Stimulated activated naive CD4-positive, alpha-beta T cell (primary cell): ENCODE measurements around the gene PRKAR1B.

Experiments used
- DNase-seq, 6 experiments: peaks; one replicate each; lab custom pipeline; 2025; lab: John Stamatoyannopoulos, UW

PRKAR1B gene

DNA sequence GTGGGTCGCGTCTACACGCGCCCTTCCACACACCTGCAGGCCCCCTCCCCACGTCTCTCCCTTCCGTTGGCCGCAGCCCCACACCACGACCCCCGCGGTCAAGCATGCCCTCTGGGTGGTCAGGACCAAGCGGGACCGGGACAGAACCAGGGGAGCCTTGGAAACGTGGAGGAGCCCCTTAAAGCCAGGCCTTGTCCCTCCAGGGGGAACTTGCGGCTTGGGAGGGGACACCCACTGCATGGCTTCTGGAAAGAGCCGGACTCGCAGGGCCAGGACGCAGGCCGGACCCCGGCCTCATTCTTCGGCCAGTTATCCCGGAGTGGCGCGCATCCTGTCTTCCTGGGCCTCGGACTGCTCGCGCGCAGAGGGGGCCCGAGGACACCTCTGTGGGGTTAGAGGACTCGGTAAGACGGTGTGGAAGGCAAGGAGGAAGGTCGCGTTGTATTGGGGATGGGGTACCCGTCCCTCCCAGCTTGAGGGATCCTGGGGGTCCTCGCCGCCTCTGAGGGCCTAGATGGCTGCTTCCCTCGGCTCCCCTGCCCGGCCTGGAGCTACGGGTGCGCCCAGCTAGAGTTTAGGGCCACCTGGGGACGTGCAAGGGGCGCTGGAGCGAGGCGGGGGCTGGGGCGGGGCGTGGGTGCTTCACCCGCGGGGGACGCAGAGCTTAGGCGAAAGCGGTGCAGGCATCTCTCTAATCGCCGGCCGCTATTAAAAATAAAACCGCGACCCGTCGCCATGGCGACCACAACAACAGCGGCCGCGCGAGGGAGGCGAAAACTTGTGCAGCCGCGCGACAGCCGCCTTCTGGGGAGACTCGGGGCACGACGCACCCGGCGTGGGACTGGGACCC is 205.6 kb downstream of the PRKAR1B start:
- peak in 1 of 6 experiments; percentile 14 for DNase-seq

DNA sequence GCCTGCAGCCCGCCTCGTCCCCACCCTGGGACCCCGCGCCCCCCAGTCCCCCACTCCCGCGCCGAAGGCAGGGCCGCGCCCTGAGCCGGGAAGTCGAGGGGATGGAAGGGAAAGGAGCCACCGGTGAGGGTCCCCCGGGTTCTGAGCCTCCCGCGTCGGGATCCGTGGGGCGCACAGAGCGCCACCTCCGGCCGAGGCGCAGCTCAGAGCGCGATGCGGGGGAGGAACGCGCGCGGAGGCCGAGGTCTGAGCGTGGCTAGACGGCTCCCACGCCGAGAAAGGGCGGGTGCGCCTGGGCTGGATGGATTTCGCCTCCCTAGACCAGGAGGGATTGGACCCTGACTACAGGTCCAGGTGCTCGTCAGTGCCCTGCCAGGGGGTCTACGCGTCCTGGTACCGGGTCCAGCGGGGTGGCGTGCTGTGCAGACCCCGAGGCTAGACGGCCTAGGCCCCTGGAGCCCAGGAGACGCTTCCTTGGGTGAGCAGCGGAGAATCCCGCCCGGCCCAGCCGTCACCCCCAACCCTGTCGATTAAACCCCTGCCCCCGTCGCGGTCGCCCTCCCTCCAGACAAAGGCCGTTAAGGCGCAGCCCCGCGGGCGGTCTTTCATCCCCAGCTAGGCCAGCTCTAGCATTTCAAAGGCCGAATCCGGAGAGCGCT is 206.4 kb downstream of the PRKAR1B start:
- peak in 1 of 6 experiments; percentile 14 for DNase-seq

DNA sequence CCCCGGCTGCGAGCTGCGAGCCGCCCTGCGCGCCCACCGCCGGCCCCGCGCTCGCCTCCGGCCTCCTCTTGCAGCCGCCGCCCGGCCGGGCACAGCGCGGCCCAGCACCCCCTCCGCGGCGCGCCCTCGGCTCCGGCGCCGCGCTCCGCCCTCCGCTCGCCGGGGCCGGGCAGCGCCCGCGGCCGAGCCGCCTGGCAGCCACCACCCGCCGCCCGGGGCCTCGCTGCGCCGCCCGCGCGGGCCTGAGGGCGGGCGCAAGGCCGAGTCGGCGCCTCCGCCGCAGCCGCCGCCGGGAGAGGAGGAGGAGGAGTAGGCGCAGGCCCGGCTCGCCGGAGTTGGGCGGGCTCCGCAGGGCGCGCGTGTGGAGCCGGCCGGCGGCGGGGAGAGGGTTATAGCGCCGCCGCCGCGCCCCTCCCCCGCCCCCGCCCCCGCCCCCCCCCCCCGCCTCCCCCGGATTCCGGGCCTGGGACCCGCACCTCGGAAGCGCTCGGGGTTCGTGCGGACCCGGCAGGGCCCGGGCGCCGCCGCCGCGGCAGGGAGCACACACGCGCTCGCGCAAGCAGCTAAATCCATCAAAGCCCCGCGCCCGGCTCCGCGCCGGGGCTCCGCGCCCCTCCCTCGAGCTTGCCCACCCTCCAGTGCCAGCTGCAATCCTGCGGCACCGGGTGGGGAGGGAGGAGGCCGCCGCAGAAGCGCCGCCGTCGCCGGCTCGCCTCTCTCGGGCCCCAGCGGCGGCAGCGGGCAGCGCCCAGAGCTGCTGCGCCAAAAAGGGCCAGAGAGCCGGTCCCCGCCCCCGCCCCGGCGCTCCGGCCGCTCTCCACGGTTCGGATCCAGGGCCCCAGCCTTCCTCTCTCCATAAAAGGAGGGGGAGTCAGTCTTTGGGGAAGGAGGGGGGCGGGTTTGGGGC is 207.3 kb downstream of the PRKAR1B start, which contains the start of gene PDGFA:
TSS of gene PDGFA (minus strand) at position 363 of the 907 bp plus-strand sequence. CDS start 845 bp downstream, outside the sequence.
- DNase-seq: peak in 1 of 6 experiments; percentile 8

- DNase-seq: peak in 2 of 6 experiments; percentile 12 to 45
Observed at GRCh38 chr7:518630-519483, 208.2 kb downstream of the PRKAR1B start.

DNA sequence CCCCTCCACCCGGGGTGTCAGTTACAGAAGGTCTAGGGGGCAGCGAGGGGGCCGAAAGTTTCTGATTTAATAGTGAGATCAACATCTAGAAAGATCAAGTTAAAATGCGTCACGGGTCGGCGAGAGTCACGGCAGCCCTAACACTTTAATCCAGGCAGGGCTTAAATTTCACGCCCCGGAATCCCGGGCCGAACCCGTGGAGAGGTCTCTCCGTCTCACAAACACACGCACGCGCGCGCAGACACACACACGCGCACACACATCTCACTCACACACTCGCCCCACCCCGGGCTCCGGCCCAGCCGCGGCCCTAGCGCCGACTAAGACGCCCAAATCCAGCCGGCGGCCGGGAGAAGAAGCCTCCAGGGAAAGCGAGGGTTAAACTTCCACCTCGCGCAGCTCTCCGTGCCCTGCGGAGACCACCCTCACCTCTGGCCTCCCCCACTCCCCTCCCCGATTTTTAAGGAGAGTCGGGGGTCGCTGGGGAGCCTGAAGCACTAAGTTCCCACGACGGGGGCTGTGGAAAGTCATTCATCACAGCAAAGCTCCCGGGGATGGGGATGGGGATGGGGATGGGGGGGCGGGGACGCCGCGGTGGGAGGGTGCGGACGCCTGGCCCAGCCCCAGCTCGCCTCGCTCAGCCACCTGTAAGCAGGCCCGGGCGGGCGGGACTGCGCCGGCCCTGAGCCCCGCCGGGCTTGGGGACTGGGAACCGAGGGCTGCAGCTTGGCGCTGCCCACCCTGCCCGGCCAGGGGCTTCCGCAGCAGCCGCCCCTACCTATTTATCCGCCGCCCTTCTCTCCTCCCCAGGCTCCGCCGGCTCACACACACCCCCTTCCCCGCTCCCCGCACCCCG is 209.1 kb downstream of the PRKAR1B start:
- DNase-seq: no peak

DNA sequence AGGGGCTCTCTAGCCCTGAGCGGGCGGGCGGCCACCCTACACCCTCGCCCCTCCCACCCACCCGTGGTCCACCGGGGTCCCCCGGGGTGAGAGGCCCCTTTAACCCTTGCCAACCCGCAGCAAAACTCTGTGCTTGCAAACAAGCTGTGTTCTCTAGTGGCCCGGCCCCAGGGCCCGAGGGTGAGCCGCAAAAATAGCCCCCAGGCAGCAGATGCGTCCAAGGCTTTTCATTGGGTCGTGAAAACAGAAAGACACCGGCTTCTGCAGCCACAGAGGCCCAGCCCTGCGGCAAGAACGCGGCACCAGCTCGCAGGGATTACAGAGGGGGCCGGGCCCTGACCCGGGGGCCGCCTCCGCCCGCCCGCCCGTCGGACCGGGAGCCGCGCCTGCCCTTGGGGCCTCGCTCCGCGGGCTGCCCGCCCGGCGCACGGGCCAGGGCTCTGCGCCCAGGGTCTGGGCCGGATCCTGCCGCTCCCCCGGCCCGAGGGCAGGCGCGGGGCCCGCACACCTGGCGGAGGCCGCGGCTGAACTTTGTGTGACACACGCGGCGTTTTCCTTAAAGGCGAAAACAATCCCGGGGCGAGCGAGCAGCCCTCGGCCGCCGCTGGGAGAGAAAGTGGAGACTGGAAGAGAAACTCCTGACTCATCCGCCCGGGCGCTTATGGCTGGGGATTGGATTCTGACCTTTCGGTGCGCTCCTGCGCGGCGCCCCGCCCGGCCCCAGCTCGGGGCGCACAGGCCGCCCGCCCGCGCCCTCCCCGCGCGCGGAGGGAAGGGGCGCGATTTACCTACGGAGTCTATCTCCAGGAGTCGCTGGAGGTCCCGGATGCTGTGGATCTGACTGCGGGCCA is 210.2 kb downstream of the PRKAR1B start:
- no peak for DNase-seq

DNA sequence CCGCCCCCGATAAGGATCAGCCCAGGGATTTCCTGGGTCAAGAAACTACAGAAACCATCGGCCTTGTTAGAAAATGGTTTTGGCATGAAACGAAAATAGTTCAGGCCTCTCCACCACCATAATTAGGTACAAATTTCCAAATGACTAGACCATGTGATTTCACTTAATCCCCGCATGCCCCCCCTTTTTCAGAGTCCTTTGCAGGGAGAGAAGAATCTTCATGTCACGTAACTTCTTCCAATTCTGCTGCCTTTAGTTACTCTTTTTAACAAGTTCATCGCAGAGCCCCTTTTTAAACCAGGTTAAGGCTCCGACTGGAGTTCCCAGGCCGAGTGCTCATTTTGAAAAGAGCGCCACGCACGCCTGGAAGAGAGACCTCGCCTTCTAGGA is 210.9 kb downstream of the PRKAR1B start:
- no peak for DNase-seq

GRCh38 chr7:515628-516027 is 211.5 kb downstream of the PRKAR1B start:
- DNase-seq: no peak

- DNase-seq: no peak
Observed at GRCh38 chr7:514651-515598, 212.2 kb downstream of the PRKAR1B start.

- DNase-seq: no peak
Observed at GRCh38 chr7:514242-514641, 212.8 kb downstream of the PRKAR1B start.

DNA sequence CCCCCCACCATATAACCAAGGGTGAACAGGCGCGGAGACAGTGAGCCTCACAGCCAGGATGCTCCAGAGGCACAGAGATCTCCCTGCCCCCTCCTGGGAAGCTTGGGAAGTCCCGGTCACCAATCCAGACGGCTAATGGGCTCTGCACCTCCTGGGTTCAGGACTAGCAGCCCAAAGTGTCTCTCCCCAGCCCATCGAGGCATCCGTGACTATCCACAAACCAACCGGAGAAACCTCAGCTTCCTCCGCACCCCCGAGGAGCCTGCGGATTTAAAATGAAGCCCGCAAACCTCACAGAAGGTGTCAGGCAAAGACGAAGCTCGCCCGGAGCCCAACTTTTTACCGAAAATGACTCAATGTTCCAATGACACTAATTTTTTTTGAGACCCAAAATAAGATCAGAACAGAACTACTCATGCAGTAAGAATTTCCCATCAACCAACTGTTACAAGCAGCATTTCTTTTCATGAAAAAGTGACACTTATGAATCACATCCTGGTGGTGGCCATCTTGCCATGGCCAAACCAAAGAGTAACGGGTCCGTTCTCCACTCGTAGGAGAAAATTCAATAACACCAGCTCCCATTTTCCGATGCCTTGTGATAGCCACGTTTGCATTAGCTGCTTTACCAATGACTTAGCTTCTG is 213.4 kb downstream of the PRKAR1B start:
- DNase-seq: no peak

DNA sequence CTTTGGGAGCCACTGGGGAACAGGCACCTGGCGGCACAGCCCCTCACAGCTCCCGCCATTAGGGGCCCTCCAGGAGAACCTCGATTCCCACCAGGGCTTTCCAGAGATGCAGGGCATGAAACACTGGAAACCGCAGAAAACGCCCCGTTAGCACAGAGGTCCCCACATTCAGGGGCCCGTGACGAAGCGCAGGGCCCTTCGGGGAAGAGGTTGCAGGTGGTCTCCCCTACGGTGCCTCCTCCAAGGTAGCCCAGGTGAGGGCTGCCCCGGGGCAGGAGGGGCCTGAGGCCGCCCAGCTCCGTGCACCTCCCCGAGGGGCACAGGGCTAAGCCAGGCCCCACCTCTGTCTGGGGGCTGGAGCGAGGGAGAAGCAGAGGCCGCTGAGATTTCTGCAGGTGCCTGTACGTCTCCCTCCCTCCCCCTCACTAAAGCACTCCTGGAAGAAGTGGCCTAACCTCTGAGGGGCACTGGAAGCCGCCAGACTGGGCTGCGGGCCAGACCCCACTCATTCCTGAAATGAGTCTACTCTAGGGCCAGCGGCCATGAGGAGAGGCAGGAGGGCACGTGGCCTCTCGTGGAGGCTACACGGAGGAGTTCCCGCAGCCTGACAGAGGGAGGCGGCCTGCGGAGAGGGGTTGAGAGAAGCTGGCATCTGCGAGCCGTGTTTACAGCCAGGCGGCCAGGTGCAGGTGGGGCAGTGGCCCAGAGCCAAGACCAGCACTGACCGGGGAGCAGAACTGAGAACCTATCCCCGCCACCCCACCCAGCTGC is 214.4 kb downstream of the PRKAR1B start:
- DNase-seq: no peak

GRCh38 chr7:512146-512510 is 215.0 kb downstream of the PRKAR1B start:
- no peak for DNase-seq

DNA sequence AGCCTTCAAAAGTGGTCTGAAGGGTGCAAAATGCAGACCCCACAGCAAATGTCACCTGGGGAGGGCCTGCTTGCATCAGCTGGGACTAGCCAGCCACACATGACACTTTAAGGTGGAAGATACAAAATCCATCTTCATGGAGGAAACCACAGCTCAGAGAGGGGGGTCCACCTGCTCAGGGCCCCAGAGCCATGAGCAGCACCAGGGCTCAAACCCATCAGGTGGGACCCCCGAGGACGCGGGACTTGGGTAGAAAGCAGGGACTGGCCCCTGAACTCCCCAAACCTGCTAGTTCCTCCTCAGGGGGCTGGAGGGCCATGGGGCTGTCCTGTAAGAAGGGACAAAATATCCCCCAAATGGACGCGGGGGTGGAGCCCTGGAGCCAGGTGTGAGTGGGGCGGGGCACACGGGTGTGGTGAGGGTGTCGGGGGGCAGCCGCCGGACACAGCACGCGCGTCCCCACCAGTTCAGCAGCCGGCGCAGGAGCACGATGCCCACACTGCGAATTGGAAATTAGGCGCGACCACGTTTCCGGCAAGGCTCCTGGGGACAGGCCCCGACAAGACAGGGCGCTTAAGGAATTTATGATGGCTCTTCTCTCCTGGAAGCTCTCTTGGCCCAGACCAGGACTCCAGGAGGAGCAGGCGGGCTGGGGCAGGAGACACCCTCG is 215.5 kb downstream of the PRKAR1B start:
- DNase-seq: no peak

DNA sequence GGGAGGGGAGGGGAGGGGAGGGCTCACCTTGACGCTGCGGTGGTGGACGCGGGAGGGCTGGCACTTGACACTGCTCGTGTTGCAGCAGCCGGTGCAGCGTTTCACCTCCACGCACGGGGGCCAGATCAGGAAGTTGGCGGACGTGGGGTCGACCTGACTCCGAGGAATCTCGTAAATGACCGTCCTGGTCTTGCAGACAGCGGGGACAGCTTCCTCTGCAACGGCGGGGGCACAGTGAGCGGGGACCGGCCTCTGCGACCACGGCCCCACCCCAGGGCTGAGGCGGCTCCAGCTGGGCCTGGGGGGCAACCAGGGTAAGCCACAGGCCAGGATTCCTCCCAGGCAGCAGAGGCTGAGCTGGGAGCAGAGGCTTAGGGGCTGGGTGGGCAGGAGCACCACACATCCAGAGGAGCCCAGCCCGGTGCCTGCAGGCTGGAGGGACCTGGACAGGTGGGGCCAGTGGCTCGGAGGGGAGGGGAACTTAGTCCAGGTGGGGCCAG is 216.2 kb downstream of the PRKAR1B start:
- no peak for DNase-seq

- no peak for DNase-seq
Observed at GRCh38 chr7:510131-510481, 217.0 kb downstream of the PRKAR1B start.
